ENCODE measurements around the gene ARPP19.

GRCh38 chr15:52540374-52541012 lies 28.3 kb downstream of the ARPP19 start:
- TF ChIP-seq YY1 (IDR thresholded peaks at IDR 0.05; ENCODE audit: extremely low read depth, insufficient replicate concordance, low read depth, low read length) = no peak
- no peak for TF ChIP-seq CTCF (IDR thresholded peaks at IDR 0.05 in 2 of 3, conservative IDR thresholded peaks at IDR 0.05 in 1 of 3; ENCODE audit: borderline replicate concordance in 1 of 3, insufficient read depth in 1 of 3, low read depth in 2 of 3, low read length in 2 of 3)
- no peak for TF ChIP-seq ZBTB33 (IDR thresholded peaks at IDR 0.05; ENCODE audit: extremely low read depth, insufficient replicate concordance, low read length)
- TF ChIP-seq EGR1 (IDR thresholded peaks at IDR 0.05; ENCODE audit: low read depth) = no peak
- no peak for TF ChIP-seq EZH2phosphoT487 (IDR thresholded peaks at IDR 0.05; ENCODE audit: borderline replicate concordance)
- no peak for TF ChIP-seq POLR2A (IDR thresholded peaks at IDR 0.05; ENCODE audit: borderline replicate concordance, extremely low read depth, insufficient read depth, insufficient read length)

Measured in HCT116 (cell line).